ENCODE data around the gene OR52E5. TPM values are rescaled to one million over a fixed set of nuclear protein-coding genes. Genes with fewer than 3 reads are reported as not detected.

Gene OR52E5
- total RNA-seq (not detected), polyA plus RNA-seq (not detected)
- long read RNA-seq, donor 1, result 0 reads
- long read RNA-seq, donor 2, result 0 reads

DNA sequence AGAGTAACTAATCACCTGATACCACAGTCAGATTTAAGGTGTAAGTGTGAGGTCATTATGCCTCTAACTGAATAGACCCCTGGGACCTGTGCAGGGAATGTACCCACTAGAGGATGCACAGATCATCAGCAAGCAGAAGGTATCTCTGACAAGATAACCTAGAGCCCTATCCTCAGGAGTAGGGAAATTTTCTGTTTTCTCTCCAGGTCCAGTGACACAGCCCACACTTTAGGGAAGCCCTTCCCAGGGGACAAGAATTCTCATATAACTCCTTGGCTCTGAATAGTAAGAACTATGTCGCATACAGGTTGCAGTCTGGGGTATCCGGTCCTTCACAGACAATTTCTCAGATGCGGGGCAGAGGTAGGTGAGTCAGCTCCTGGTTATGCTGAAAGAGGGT, at the start of gene OR52E5:
Gene OR52E5 (plus strand): TSS at position 301 of the 400 bp plus-strand sequence. CDS start 7,569 bp downstream, outside the sequence.
- H3K4me1 ChIP-seq, result no peaks in the 10 kb centered on the region
- DNase-seq, result no peak
- no peaks in the 10 kb centered on the region for H3K36me3 ChIP-seq
- no peaks in the 10 kb centered on the region for H3K9me3 ChIP-seq
- WGBS, 5 donors, result 85 to 94% (median 90%) methylated on average over 3 of the region's 3 CpGs
- H3K27me3 ChIP-seq (replicated peaks in 1 of 7), result no peaks in the 10 kb centered on the region
- TF ChIP-seq POLR2A (IDR thresholded peaks at IDR 0.05) (no peak), POLR2AphosphoS5 (IDR thresholded peaks at IDR 0.05) (no peak)
- TF ChIP-seq, protein P1, sequence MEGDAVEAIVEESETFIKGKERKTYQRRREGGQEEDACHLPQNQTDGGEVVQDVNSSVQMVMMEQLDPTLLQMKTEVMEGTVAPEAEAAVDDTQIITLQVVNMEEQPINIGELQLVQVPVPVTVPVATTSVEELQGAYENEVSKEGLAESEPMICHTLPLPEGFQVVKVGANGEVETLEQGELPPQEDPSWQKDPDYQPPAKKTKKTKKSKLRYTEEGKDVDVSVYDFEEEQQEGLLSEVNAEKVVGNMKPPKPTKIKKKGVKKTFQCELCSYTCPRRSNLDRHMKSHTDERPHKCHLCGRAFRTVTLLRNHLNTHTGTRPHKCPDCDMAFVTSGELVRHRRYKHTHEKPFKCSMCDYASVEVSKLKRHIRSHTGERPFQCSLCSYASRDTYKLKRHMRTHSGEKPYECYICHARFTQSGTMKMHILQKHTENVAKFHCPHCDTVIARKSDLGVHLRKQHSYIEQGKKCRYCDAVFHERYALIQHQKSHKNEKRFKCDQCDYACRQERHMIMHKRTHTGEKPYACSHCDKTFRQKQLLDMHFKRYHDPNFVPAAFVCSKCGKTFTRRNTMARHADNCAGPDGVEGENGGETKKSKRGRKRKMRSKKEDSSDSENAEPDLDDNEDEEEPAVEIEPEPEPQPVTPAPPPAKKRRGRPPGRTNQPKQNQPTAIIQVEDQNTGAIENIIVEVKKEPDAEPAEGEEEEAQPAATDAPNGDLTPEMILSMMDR (IDR thresholded peaks at IDR 0.05 in 8 of 11, conservative IDR thresholded peaks at IDR 0.05 in 3 of 11), result no peak
- H3K27ac ChIP-seq, result no peak within 1 kb of the TSS
- intact Hi-C loops (cut with DNase I; ENCODE audit: low total_unique reads), result no loop called here
- no peak within 1 kb of the TSS for H3K4me3 ChIP-seq

DNA sequence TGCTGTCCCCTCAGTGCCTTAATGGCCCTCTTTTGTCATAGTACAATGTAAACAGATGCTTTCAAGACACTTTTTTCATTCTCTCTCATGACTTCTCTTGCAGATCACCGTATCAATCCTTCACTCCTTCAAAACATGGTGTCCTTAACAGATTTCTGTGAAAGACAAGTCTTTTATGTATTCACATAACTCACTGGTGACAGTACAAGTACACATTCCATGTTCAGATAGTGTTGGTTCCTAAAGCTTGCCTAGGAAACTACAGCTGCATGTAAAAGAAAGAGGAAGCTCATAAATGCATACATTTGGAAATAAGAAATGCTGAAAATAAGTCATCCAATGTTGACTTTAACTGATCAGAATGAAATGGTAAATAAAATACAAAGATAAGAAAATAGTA, 46.3 kb upstream of the OR52E5 start:
- DNase-seq, result no peak
- TF ChIP-seq, protein P1 (IDR thresholded peaks at IDR 0.05 in 8 of 11, conservative IDR thresholded peaks at IDR 0.05 in 3 of 11), result no peak
- no peak for TF ChIP-seq POLR2AphosphoS5 (IDR thresholded peaks at IDR 0.05)
- no peak for TF ChIP-seq POLR2A (IDR thresholded peaks at IDR 0.05)
- Histone ChIP-seq H3K27me3 (replicated peaks in 1 of 7) (no peaks in the 10 kb centered on the region), H3K4me1 (no peaks in the 10 kb centered on the region), H3K4me3 (no peak overlapping the region), H3K36me3 (no peaks in the 10 kb centered on the region), H3K27ac (no peak overlapping the region), H3K9me3 (peaks cover 0 to 1% (median 0%) of the 10 kb centered on the region in 8 donors)
- WGBS, 5 donors, result 20 to 39% (median 31%) methylated on average over 1 of the region's 1 CpG
- intact Hi-C loops (cut with DNase I; ENCODE audit: low total_unique reads), result no loop called here

DNA sequence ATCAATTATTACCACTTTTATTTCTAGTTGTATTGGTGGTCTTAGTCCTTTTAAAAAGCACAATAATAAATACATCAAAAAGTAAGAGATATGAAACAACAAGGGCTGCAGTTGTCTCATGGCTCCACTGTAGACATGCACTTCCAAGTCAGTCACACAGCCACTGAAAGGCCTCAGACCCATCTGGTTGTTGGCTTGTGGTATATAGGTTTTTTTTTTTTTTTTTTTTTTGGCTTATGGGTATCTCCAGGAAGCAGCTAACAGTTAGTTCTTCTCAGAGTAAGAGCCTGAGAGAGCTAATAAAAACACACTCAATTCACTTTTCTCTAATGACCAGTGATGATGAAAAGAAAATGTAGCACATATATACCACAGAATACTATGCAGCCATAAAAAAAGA, 45.3 kb upstream of the OR52E5 start:
- intact Hi-C loops (cut with DNase I; ENCODE audit: low total_unique reads), result no loop called here
- peaks cover 0 to 5% (median 0%) of the 10 kb centered on the region in 8 donors for H3K9me3 ChIP-seq
- H3K36me3 ChIP-seq, result no peaks in the 10 kb centered on the region
- TF ChIP-seq POLR2AphosphoS5 (IDR thresholded peaks at IDR 0.05) (no peak), POLR2A (IDR thresholded peaks at IDR 0.05) (no peak)
- TF ChIP-seq, protein P1 (IDR thresholded peaks at IDR 0.05 in 8 of 11, conservative IDR thresholded peaks at IDR 0.05 in 3 of 11), result no peak
- DNase-seq, result no peak
- no peak overlapping the region for H3K4me3 ChIP-seq
- no peaks in the 10 kb centered on the region for H3K27me3 ChIP-seq (replicated peaks in 1 of 7)
- H3K27ac ChIP-seq, result no peak overlapping the region
- no peaks in the 10 kb centered on the region for H3K4me1 ChIP-seq

DNA sequence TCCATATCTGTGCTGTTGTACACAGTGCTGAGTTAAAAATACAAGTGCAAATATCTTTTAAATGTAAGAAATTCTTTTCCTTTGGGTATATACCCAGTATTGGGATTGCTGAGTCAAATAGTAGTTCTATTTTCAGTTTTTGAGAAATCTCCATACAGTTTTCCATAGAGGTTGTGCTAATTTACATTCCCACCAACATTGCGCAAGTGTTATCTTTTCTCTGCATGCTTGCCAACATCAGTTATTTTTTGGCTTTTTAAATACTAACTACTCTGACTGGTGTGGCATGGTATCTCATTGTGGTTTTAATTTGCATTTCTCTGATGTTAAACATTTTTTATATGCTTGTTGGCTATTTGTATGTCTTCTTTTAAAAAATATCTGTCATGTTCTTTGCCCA, 42.0 kb upstream of the OR52E5 start:
- DNase-seq, result no peak
- no peak overlapping the region for H3K27ac ChIP-seq
- H3K27me3 ChIP-seq (replicated peaks in 1 of 7), result no peaks in the 10 kb centered on the region
- no peak overlapping the region for H3K4me3 ChIP-seq
- TF ChIP-seq POLR2AphosphoS5 (IDR thresholded peaks at IDR 0.05) (no peak), POLR2A (IDR thresholded peaks at IDR 0.05) (no peak)
- TF ChIP-seq, protein P1 (IDR thresholded peaks at IDR 0.05 in 8 of 11, conservative IDR thresholded peaks at IDR 0.05 in 3 of 11), result no peak
- WGBS, 5 donors, result 88 to 98% (median 97%) methylated on average over 1 of the region's 1 CpG
- intact Hi-C loops (cut with DNase I; ENCODE audit: low total_unique reads), result no loop called here
- H3K9me3 ChIP-seq, result peaks cover 0 to 12% (median 4%) of the 10 kb centered on the region in 8 donors
- no peaks in the 10 kb centered on the region for H3K36me3 ChIP-seq
- H3K4me1 ChIP-seq, result no peaks in the 10 kb centered on the region
